GM21528 (cell line): ENCODE results near the gene SYT17.

ENCODE experiments used
- ATAC-seq: cut with Tn5 transposase; IDR thresholded peaks from one replicate; pipeline ENCODE4 v1.9.1; 2021; ENCODE audit warnings: mild to moderate bottlenecking, moderate library complexity; ENCODE audit not compliant: unreplicated experiment, low FRiP score

SYT17 gene

GRCh38 chr16:19242987-19243575 is 75.0 kb downstream of the SYT17 start:
- no peak for ATAC-seq

GRCh38 chr16:19245326-19245925 is 77.4 kb downstream of the SYT17 start:
- ATAC-seq = no peak

- no peak for ATAC-seq
Measured at GRCh38 chr16:19252904-19253303, 84.9 kb downstream of the SYT17 start.

GRCh38 chr16:19254611-19255010 is 86.6 kb downstream of the SYT17 start:
- no peak for ATAC-seq

- no peak for ATAC-seq
Measured at GRCh38 chr16:19264123-19264673, 96.2 kb downstream of the SYT17 start.

GRCh38 chr16:19265380-19265930 is 97.4 kb downstream of the SYT17 start:
- no peak for ATAC-seq

GRCh38 chr16:19266774-19267173 is 98.7 kb downstream of the SYT17 start:
- ATAC-seq = no peak

- no peak for ATAC-seq
Measured at GRCh38 chr16:19269098-19269497, 101.1 kb downstream of the SYT17 start.

GRCh38 chr16:19274165-19274797 is 106.2 kb downstream of the SYT17 start:
- ATAC-seq = no peak

- no peak for ATAC-seq
Measured at GRCh38 chr16:19278403-19278802, 110.4 kb downstream of the SYT17 start.

GRCh38 chr16:19281246-19281645 is 113.2 kb downstream of the SYT17 start:
- ATAC-seq = no peak

GRCh38 chr16:19282101-19282500 is 114.1 kb downstream of the SYT17 start:
- no peak for ATAC-seq

GRCh38 chr16:19283637-19284036 is 115.6 kb downstream of the SYT17 start:
- ATAC-seq = no peak

GRCh38 chr16:19284207-19284606 is 116.2 kb downstream of the SYT17 start:
- ATAC-seq = no peak

GRCh38 chr16:19285431-19285830 is 117.4 kb downstream of the SYT17 start, which contains the start of gene CLEC19A:
TSS of gene CLEC19A (plus strand) at chr16:19285731. CDS start at chr16:19285852, 121 bp downstream.
- ATAC-seq = no peak

GRCh38 chr16:19286827-19287226 is 118.8 kb downstream of the SYT17 start:
- no peak for ATAC-seq

- ATAC-seq = no peak
Measured at GRCh38 chr16:19287241-19287640, 119.2 kb downstream of the SYT17 start.

GRCh38 chr16:19288872-19289799 is 121.1 kb downstream of the SYT17 start:
- no peak for ATAC-seq

- no peak for ATAC-seq
Measured at GRCh38 chr16:19289811-19290485, 121.9 kb downstream of the SYT17 start.

GRCh38 chr16:19290860-19291259 is 122.8 kb downstream of the SYT17 start:
- no peak for ATAC-seq
